ENCODE measurements around the gene PLA2G12B. TPM values are rescaled to one million over a fixed set of nuclear protein-coding genes. Genes with fewer than 3 reads are reported as not detected.

Gene PLA2G12B
- total RNA-seq, 2 experiments from 2014 or later: not detected

GRCh38 chr10:72951760-72952159 is 2.8 kb downstream of the PLA2G12B start:
- POLR2A ChIA-PET: no interaction called here
- H3K4me3 Mint-ChIP-seq: no peak overlapping the region

GRCh38 chr10:72948762-72949161 is 5.8 kb downstream of the PLA2G12B start:
- no peak for ATAC-seq
- H3K36me3 Mint-ChIP-seq (ENCODE audit: low read depth): no peaks in the 10 kb centered on the region
- no peak overlapping the region for H3K27ac Mint-ChIP-seq
- no peak for TF ChIP-seq CTCF (IDR thresholded peaks at IDR 0.05)
- H3K9me3 Mint-ChIP-seq: no peaks in the 10 kb centered on the region
- DNase-seq: no peak
- ChIA-PET POLR2A (no interaction called here), CTCF (no interaction called here)
- no peaks in the 10 kb centered on the region for H3K4me1 Mint-ChIP-seq (ENCODE audit: low read depth)
- H3K4me3 Mint-ChIP-seq: no peak overlapping the region
- intact Hi-C loops (cut with micrococcal nuclease): no loop called here
- H3K27me3 Mint-ChIP-seq: peaks cover 7% of the 10 kb centered on the region

More at GRCh38 chr10:72951760-72952159, 2.8 kb downstream of the PLA2G12B start:
- no peak for DNase-seq
- Mint-ChIP-seq H3K27me3 (peaks cover 5% of the 10 kb centered on the region), H3K27ac (no peak overlapping the region), H3K9me3 (no peaks in the 10 kb centered on the region), H3K36me3 (ENCODE audit: low read depth) (no peaks in the 10 kb centered on the region), H3K4me1 (ENCODE audit: low read depth) (no peaks in the 10 kb centered on the region)
- TF ChIP-seq CTCF (IDR thresholded peaks at IDR 0.05): no peak
- ATAC-seq: no peak
- CTCF ChIA-PET: no interaction called here
- intact Hi-C loops (cut with micrococcal nuclease): no loop called here

GRCh38 chr10:72946963-72947362 is 7.6 kb downstream of the PLA2G12B start:
- H3K36me3 Mint-ChIP-seq (ENCODE audit: low read depth): no peaks in the 10 kb centered on the region
- H3K4me1 Mint-ChIP-seq (ENCODE audit: low read depth): peaks cover 3% of the 10 kb centered on the region
- H3K9me3 Mint-ChIP-seq: no peaks in the 10 kb centered on the region
- ATAC-seq (no peak), DNase-seq (no peak)
- ChIA-PET CTCF (no interaction called here), POLR2A (no interaction called here)
- peaks cover 10% of the 10 kb centered on the region for H3K27me3 Mint-ChIP-seq
- no peak overlapping the region for H3K27ac Mint-ChIP-seq
- no peak for TF ChIP-seq CTCF (IDR thresholded peaks at IDR 0.05)
- no peak overlapping the region for H3K4me3 Mint-ChIP-seq
- intact Hi-C loops (cut with micrococcal nuclease): no loop called here

GRCh38 chr10:72943498-72944234 is 10.9 kb downstream of the PLA2G12B start:
- ATAC-seq: no peak
- H3K4me3 Mint-ChIP-seq: no peak overlapping the region
- H3K27ac Mint-ChIP-seq: no peak overlapping the region
- intact Hi-C loops (cut with micrococcal nuclease): no loop called here
- DNase-seq: no peak
- peaks cover 10% of the 10 kb centered on the region for H3K4me1 Mint-ChIP-seq (ENCODE audit: low read depth)
- peaks cover 7% of the 10 kb centered on the region for H3K27me3 Mint-ChIP-seq
- ChIA-PET CTCF (no interaction called here), POLR2A (no interaction called here)
- TF ChIP-seq CTCF (IDR thresholded peaks at IDR 0.05): no peak
- no peaks in the 10 kb centered on the region for H3K9me3 Mint-ChIP-seq
- no peaks in the 10 kb centered on the region for H3K36me3 Mint-ChIP-seq (ENCODE audit: low read depth)

- ChIA-PET CTCF (no interaction called here), POLR2A (no interaction called here)
- no peak for ATAC-seq
- Mint-ChIP-seq H3K9me3 (no peaks in the 10 kb centered on the region), H3K27me3 (peaks cover 4% of the 10 kb centered on the region), H3K4me1 (ENCODE audit: low read depth) (no peaks in the 10 kb centered on the region), H3K36me3 (ENCODE audit: low read depth) (no peaks in the 10 kb centered on the region), H3K27ac (no peak overlapping the region), H3K4me3 (no peak overlapping the region)
- no peak for DNase-seq
- intact Hi-C loops (cut with micrococcal nuclease): no loop called here
- no peak for TF ChIP-seq CTCF (IDR thresholded peaks at IDR 0.05)
Measured at GRCh38 chr10:72935361-72935760, 19.2 kb downstream of the PLA2G12B start.
